NCI-H1436 treated with DMSO at 0.1 percent for 48 hours (cell line): ENCODE data around the gene NAA50.

Source experiments
- DNase-seq: peaks from one replicate; lab custom pipeline; 2025; lab: John Stamatoyannopoulos, UW

Gene NAA50

DNA sequence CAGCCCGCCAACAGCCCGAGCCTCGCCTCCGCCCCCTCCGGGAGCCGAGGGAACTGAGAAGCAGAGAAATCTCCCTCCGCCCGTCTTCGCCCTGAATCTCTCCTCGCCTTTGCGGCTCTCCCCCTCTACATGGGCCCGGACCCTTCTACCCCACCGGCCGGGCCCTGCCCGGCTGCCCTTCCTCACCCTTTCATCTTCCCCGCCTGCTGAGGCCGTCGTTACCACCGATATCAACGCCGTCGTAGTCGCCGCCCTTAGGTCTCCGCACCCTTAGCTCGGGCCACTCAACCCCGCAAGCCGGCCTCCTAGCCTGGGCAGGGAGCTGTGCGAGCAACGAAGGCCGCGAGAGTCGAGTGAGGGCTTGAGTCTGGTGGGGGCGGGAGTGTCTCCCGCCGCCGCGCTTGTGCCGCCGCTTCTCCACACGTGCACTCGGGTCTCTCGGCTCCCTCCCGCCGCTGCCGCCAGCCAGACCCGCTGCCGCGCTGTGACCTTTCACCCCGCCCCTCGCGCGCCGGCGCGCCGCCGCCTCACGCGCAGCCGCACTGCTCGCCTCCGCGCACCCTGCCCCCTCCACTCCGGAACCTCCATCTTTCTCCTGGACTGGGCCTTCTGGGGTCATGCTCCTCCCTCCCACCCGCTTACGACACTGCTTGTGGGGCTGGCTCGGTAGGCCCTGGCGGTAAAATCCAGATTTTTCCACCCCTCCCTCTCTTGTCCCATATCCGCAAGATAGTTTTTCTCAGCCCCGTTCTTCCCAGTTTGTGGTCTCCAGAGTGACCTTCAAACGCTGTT, at the start of gene NAA50:
Gene NAA50, minus strand, starts transcription at position 494 of the 792 bp plus-strand sequence. Its CDS starts 300 bp downstream, at position 194.
- DNase-seq, result peak; percentile 30

DNA sequence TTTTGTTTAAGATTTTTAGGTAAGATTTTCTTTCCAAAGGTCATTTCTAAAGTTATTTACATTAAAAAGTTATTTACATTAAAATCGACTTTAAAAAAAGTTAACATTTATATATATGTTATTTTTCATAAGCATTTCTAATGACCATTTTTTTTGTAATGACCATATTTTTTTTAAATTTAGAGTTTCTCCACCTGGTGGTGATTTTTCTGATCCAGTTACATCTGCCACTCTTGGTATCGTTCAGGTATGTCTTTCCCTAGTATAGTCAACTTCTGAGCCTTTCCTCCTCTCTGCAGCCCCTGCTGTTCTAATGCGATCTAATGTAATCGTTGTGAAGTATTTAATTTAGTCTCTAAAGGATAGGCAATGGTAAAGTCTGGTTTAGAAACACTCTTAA, 49.6 kb upstream of the NAA50 start:
- DNase-seq, result no peak

DNA sequence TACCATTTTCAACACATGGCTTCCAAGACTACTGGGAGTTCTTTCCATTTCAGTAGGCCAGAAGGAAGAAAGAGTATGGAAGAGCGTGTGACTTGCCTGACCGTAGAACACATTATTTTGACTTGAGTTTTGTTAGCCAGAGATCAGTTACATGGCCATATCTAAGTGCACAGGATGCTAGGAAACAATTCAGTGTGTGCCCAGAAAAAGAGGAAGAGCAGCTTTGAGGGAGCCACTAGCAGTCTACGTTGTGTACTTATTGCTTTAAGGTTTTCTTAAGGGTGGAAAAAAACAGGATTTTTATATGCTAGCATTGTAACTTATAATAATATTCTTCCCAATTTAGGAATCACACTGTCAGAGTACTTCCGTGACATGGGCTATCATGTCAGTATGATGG, 48.5 kb upstream of the NAA50 start:
- no peak for DNase-seq

DNA sequence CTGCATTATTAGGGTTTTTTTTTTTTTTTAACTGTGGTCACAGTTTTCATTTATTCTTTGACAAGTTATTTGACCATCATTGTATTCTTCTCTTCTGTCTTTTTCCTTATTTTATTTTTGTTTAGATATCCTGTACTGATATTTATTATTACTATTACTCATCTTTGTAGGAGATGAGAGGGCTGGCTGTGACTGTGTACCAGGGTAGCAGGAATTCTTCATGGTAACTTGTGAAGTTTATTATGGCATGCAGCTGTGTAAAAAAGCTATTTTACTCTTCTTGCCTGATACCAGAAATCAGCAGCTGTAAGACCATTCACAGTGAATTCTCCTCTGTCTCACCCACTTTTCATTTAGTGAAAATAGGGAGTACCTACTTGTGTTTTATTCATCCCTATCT, 45.3 kb upstream of the NAA50 start:
- no peak for DNase-seq

DNA sequence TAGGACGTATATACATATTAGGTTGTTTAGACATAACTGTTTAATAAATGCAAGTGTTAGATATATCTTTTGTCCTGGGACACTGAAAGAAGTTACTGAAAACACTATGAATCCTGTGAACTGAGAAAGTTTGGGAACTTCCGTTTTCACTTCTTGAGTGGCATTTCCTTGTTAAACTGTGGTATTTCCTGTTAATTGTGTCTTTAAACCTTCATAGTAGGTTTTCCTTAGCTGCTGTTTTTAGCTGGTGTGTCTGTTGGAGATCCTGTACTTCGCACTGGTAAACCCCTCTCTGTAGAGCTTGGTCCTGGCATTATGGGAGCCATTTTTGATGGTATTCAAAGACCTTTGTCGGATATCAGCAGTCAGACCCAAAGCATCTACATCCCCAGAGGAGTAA, 37.9 kb upstream of the NAA50 start:
- no peak for DNase-seq

DNA sequence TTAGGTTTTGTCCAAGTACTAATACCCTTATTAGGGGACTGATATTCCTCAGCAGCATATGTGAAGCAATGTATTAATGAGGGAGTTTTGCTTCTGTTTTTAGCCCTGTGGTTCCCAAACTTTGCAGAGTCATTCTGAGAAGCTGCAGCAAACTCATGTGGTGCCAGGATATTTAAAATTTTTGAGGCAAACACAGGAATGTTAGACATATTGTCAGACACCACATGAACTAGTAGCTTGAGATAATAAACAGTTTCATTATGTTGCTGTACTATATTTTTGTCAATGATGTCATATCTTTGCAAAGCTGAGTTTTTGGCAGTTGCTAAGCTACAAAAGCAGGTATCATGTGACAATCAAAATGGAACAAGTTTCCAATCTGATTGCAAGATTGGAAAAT, 37.4 kb upstream of the NAA50 start:
- DNase-seq, result no peak

DNA sequence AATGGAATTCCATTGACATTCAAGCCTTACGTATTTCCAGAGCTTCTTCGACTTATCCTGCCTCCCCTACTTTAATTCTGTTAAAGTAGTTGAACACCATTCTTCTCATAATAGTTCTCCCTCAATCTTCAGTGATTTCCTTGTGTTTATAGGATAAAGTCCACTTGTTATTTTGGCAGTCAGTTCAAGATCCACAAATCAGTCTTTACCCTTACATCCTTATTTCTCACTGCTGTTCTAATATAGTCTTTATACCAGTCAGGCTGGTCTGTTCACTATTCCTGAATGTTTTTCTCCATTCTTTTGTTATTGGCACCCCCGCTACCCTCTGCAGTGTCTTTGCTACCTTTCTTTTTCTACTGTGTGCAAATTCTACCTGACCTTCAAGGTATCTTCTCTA, 30.5 kb upstream of the NAA50 start:
- DNase-seq, result no peak

DNA sequence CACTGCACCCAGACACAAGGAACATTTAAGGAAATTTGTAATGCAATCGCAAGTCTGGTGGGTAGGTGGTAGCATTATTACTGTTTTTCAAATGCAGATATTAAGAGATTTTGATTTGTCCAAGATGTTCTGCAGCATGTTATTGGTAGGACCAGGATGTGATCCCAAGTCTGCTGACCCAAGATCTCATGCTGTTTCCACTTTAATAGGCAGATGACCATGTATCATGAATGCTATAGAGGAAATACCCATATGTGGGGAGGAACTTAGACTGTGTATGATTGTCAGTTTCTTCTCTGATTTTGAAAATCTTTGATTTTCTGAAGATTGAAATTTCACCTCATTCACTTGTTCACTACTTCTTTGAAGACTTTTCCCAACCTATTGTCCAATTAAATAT, 29.5 kb upstream of the NAA50 start:
- DNase-seq, result no peak

DNA sequence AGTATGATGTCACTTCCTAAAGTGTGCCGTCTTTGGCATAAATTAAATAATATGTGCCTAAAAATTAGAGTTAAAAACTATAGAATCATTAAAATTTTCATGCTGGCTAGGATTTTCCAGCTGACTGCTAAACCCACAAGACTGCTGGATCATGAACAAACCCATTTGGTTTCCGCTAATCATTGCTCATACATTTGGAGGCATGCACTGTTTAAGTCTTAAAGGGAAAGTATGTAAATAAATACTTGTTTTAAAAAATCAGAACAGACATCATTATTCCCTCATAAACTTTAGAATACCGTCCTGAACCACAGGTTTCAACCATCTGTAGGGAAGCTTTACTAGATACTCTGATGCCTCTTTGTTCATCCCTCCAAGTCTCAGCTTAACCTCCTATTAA, 27.3 kb upstream of the NAA50 start:
- no peak for DNase-seq

DNA sequence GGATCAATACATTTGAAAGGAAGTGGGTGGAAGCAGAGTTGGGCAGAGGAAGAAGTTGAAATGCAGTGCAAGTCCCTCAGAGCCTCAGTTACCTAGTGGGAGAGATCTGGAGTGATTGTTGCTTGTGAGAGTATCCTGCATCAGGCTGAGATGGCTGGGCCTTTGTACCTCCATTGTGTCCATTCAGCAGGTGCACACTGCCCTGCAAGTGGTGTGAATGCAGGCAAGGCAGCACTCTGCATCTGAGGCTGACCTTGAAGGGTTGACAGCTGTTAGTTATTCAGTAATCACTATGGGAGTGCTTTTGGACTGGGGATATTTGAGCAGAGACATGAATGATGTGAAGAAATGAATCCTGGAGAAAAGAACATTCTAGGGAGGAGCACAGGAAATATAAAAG, 25.9 kb upstream of the NAA50 start:
- DNase-seq, result no peak

DNA sequence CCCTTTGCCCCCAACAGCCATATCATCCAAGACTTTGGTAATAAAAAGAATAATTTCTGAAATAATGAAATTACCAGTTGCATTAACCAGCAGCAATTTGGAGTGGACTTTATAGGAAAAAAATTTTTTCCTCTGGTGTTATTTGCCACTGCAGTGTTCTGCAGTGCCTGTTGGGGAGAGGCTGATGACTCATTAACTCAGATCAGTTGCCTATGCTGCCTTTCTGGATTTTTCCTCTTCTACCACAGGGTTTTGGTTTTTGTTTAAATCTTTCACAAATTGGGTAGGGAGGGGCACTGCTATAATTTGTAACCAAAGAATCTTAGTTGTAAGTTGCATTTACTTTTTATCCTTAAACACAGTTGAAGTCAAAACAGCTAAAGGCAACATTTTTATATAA, 23.5 kb upstream of the NAA50 start:
- DNase-seq, result no peak

DNA sequence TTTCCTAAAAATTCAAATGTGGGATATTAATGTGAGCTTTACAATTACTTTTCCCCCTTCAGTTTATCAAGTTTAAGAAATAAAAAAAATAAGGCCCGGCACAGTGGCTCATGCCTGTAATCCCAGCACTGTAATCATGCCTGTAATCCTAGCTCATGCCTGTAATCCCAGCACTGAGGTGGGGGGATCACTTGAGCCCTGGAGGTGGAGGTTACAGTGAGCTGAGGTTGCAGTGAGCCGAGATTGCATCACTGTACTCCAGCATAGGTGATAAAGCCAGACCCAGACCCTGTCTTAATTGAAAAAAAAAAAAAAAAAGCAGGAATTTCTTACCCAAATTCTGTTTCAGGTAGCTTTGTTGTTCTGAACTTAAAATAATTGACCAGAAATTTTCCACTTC, 18.6 kb upstream of the NAA50 start:
- no peak for DNase-seq

DNA sequence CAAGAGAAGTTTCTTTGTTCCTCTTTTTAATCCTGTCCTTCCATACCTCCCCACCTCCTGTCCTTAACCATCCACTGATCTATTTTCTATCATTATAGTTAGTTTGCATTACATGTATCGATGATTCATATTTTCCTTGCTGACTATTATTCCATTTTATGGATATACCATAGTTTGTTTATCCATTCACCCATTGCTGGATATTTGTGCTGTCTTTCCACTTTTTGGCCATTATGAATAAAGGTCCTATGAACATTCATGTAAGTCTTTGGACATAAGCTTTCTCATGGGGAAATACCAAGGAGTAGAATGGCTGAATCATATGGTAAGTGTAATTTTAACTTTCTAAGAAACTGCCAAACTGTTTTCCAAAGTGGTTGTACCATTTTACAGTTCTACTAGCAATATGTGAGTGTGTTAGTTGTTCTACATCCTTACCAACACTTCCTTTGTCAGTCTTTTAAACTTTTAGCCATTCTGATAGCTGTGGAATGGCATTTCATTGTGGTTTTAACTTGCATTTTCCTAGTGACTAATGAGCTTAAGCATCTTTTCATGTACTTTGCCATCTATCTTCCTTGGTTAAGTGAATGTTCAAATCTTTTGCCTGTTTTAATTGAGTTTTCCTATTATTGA, 12.5 kb upstream of the NAA50 start:
- no peak for DNase-seq

DNA sequence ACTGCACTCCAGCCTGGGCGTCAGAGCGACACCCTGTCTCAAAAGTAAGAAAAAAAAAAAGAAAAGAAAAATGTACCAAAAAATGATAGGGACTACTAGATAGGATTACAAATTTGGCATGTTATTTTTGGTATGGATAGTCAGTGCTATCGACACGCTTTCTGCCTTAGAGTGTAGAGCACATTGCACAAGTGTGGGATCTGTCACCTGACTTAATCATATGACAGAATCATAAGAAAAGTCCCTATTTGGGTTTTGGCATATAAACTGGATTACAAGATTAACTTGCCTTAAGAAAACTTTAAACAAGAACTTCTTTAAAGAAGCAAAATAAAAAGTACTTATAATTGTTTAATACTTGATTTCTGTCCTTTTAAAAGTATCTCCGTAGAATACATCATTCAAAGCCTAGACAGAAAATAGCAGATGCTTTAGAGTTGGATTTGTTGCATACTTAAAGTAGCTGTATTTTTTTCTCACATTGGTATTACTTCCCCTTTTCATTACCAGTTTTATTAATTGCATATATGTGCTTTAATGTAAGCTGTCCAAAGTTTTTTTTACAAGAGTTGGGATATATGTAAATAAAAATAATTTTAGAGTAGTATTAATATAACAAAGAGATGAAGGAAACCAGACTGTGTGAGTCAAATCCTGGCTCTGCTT, 8.6 kb upstream of the NAA50 start:
- DNase-seq, result no peak

DNA sequence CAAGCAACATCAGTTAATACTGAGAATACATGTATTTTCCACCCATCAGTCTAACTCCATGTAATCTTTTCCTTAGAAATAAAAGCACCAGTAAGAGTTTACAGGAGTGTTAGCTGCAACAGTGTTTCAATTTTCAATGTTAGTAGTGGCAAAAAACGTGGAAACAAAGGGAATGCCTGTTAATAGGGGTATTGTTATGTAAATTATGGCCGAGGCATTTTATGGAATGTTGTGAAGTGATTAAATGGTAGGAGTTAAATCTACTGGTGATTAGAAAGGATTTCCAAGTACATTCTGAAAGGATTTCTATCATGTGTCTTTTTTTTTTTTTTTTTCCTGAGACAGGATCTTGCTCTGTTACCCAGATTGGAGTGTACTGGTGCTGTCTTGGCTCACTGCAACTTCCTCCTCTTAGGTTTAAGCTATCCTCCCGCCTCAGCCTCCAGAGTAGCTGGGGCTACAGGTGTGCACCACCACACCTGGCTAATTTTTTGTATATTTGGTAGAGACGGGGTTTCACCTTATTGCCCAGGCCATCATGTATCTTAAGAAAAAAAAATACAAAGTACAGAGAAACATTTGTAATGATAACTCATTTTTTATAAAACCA, 7.4 kb upstream of the NAA50 start:
- no peak for DNase-seq

DNA sequence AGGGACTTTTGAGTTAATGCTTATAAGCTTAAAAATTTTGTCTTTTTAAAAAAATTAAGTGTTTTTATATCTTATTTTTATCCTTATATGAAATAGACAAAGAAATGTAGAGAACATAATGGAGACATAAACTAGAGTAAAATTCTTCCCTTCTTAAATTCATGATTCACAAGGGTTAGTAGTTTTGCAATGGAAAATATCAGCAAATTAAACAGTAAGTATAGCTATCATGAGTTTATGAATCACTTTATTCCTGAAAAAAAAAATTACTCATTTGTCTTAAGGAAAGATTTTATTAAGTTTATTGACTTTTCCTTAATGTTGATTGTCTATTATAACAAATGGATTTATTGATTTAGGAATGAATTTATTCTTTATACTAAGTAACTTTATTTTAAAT, 5.1 kb upstream of the NAA50 start:
- no peak for DNase-seq

DNA sequence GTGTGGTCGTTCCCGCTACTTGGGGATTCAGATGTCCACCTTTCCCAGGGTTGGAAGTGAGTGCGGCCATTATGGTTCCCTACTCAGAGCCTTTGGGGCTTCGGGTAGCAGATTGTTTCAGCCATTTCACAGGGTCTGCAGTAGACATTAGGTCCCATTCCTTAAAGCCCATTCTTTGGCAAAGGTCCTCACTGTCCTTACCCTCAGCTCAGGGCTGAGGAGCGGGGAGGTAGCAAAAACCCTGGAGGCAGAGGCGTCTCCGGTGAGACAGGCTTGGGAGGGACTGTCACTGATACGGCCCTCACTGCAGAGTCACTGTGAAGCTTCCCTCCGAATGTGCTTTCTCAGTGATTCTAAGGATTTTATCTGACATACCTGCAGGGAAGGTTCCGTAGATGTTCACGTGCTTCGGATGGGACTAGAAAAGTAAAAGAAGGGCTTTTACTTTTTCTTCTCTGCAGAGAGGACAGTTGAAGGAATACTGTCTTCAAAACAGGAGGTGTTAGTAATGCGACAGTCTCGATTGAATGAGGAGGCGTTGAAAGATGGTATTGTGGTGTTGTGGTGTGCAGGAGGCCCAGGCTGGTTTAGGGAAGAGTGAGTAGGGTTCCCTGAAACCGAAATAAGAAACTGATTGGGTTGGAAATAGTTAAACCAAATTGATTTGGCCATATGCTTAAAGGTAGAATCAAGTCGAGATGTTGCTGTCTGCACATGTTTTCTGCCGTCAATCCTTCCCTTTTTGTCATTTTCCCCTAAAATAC, 1.4 kb upstream of the NAA50 start:
- DNase-seq, result no peak

DNA sequence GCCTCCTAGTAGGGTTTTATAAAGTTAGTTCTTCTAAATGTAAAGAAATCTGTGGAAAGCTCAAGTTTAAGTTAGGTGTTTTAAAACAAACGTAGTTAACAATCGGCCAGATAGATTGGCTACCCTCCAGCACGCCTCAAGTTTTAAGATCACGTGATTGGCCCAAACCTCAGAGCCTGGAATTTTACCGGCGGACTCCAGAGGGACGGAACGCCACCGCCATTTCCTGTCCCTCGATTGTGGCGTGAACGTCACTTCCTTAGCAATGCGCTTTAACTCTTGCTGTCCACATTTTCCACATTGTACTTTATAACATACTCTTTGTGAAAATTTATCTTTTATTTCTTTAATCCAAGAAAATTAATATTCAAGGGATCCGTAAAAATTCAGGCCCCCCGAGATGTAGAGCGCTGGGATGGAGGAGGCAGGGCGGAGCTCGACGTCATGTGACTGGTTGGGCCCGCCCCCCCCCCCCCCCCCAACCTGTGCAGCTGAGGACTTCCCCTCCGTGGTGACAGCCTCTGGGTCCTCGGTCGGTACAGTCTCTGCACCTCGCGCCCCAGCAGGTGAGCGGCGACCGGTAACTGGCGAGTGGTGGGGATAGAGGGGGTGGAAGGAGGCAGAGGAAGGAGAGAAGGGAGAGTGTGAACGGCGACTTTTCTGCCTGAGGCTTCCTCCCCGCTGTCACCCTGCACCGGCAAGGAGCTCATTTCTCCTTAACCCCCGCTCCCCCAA, 666 bp upstream of the NAA50 start, which contains the start of gene ATP6V1A:
Gene ATP6V1A, plus strand, starts transcription at position 488 of the 735 bp plus-strand sequence. CDS start 31,719 bp downstream, outside the sequence.
- peak; percentile 89 for DNase-seq

DNA sequence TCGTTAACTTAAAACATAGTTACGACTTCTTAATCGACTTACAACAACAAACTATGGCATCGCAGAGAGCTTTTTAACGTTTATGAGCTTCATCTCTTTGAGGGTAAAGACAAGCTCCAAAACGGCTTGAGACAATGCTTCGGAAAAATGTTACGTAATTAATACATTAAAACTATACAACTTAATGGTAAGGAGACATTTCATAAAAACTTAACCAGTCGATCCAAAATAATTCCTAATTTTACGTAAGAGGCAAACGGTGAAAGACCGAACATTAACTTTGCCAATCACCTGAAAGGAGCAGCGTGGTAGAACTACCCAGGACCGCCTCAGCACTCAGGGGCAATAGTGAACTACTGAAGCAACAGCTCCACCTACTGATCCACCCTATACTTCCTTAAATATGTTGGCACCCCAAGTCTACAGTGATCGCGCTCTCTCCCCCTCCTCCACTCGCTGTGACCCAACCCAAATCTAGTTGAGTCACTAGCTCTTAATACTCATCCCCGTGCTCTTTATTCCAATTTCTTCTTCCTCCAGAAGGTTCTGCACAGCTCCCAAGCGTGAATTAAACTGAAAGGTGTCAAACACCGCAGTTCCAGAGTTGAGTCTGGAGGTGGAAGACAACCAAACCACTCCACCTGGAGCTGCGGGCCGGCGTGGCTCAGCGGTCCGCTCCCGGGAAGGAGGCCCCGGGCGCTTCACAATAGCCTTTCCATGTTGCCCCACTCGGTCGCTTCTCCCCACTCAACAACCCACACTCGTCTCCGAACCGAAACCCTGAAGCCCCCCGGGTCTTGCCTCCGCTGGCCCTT, 901 bp downstream of the NAA50 start:
- peak; percentile 79 for DNase-seq

DNA sequence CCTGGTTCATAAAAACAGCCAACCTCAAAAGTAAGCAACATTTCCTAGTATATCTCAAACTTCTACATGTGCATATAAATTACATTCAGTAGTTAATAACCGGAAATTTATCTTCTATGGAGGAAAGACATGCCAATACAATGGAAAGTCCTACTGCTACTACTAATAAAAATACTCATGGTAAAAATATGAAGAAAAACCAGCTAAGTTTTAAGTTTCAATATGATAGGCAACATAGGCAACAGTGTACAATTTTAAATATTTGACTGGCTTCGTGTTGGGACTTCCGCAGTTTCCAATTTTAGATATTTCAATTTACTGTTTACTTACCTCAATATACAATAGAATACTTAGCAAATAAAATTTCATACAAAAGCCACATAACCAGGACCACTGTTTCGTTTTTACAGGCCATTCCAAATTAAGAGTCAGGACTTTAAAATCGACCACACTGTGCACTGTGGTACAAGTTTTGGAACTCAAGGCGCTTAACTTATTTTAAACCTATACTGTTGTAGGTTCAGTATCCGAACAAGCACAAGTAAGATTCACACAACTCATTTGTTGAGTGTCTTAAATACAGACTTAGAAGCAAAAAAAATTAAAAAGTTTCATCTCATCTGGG, 2.9 kb downstream of the NAA50 start:
- DNase-seq, result no peak
